Measurements from ENCODE around the gene FAM240A.

DNA sequence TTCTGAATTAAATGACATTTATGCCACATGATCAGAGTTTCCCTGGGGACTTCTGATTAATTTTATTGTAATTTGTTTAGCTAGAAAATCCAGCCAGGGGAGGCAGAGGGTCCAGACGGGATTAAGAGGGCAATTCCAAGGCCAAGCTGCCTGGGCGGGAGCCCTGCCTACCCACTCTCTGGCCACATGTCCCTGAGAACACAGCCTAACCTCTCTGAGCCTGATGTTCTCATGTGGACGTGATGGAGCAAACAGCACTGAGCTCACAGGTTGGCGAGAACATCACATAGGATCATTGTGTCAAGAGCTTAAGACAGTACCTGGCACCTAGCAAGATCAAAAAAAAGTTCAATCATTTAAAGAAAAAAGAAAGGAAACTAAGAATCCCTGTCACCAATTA lies 47.2 kb upstream of the FAM240A start:
- TF ChIP-seq CTCF (IDR thresholded peaks at IDR 0.05) (no peak), EP300 (IDR thresholded peaks at IDR 0.05) (no peak), POLR2A (IDR thresholded peaks at IDR 0.05) (no peak)

Data from tibial nerve (tissue), 4 donors.